Measurements from ENCODE around the gene LZTS2. TPM values are rescaled to one million over a fixed set of nuclear protein-coding genes. Genes with fewer than 3 reads are reported as not detected.

LZTS2 gene
- total and polyA plus RNA-seq, 2 of the 4 experiments (the other 2 are of a cell fraction) = 19.2 to 101 TPM

- no peak for TF ChIP-seq SMC3 (IDR thresholded peaks at IDR 0.05; ENCODE audit: low read depth, low read length)
- TF ChIP-seq POLR2A (IDR thresholded peaks at IDR 0.05; ENCODE audit: low read depth, low read length) = no peak; the same call in 1 of the 2 replicates
Observed at GRCh38 chr10:100986952-100987684, 12.5 kb upstream of the LZTS2 start, which contains the start of the genes MRPL43 and TWNK (continued).

- in situ Hi-C loops (cut with MboI; ENCODE audit: low sequenced_read_pairs) = no loop called here
- DNase-seq = no peak
- Histone ChIP-seq H2AK9ac (replicated peaks; ENCODE audit: low read depth, low read length, poor library complexity) (peak overlapping the region; percentile 98), H4K91ac (ENCODE audit: insufficient read depth, low read depth, low read length) (peak overlapping the region; percentile 45), H2BK15ac (ENCODE audit: low read depth, low read length) (no peak overlapping the region), H3K4ac (ENCODE audit: low read depth, low read length) (peak overlapping the region; percentile 88), H3K18ac (ENCODE audit: low read depth, low read length) (no peak overlapping the region), H4K5ac (ENCODE audit: low read depth, low read length) (peak overlapping the region; percentile 38; the same call in 1 of the 2 replicates), H3K9ac (ENCODE audit: low read depth, low read length) (peak overlapping the region; percentile 70), H2BK5ac (ENCODE audit: low read depth, low read length, poor library complexity, severe bottlenecking) (no peak overlapping the region), H2AK5ac (ENCODE audit: low read depth, low read length) (peak overlapping the region; percentile 57), H3K27me3 (ENCODE audit: control insufficient read depth, insufficient read depth, low read length) (no peaks in the 10 kb centered on the region), H2BK20ac (ENCODE audit: low read depth, low read length) (no peak overlapping the region), H3K23ac (ENCODE audit: low read depth, low read length) (peak overlapping the region; percentile 87), H3K4me2 (ENCODE audit: low read depth, low read length) (peak overlapping the region; percentile 99), H2BK120ac (ENCODE audit: low read depth, low read length) (no peak overlapping the region), H3K9me1 (ENCODE audit: insufficient read depth, low read length) (peaks cover 9% of the 10 kb centered on the region), H4K20me1 (ENCODE audit: insufficient read depth, low read length) (0 out of 2 replicates have a peak, but pooled peaks cover 3% of the 10 kb centered on the region), H3K27ac (ENCODE audit: insufficient read depth, low read length) (peak overlapping the region; percentile 9; the same call in 1 of the 2 replicates), H3K4me1 (ENCODE audit: control insufficient read depth, insufficient read depth, low read length) (peaks cover 8% of the 10 kb centered on the region; the same call in 1 of the 2 replicates), H2AFZ (replicated peaks; ENCODE audit: low read length, poor library complexity) (peak overlapping the region; percentile 99), H3K56ac (ENCODE audit: extremely low read depth, insufficient read depth, low read length) (peak overlapping the region; percentile 66), H3K9me3 (ENCODE audit: control insufficient read depth, insufficient read depth, low read length) (no peaks in the 10 kb centered on the region), H3K14ac (replicated peaks; ENCODE audit: low read depth, low read length) (peak overlapping the region; percentile 82; the same call in 1 of the 2 replicates), H3K79me1 (ENCODE audit: low read depth in 1 of 2, low read length in 2 of 2) (peaks cover 60 to 67% of the 10 kb centered on the region in 2 experiments), H4K8ac (ENCODE audit: low read depth in 2 of 2, low read length in 2 of 2) (peak overlapping the region; percentile 95 to 100), H3K36me3 (ENCODE audit: control insufficient read depth, insufficient read depth, low read length) (peaks cover 31% of the 10 kb centered on the region), H3K4me3 (ENCODE audit: insufficient read depth, low read depth, low read length) (peak overlapping the region; percentile 90)
- POLR2A ChIA-PET (ENCODE audit: unreplicated experiment) = no interaction called here
- ATAC-seq (ENCODE audit: low read depth) = peak; percentile 15
- dilution Hi-C loops (cut with HindIII; ENCODE audit: low sequenced_read_pairs, unreplicated experiment) = no loop called here
- no peak for TF ChIP-seq SMC3 (IDR thresholded peaks at IDR 0.05; ENCODE audit: low read depth, low read length)
- no peak for TF ChIP-seq POLR2A (IDR thresholded peaks at IDR 0.05; ENCODE audit: low read depth, low read length)
- no peak for TF ChIP-seq MAZ (IDR thresholded peaks at IDR 0.05; ENCODE audit: borderline replicate concordance, low read depth, low read length)
- no peak for TF ChIP-seq CHD1 (IDR thresholded peaks at IDR 0.05; ENCODE audit: low read depth, low read length)
- no peak for TF ChIP-seq MAFK (IDR thresholded peaks at IDR 0.05; ENCODE audit: low read depth, low read length)
- no peak for TF ChIP-seq CEBPB (IDR thresholded peaks at IDR 0.05; ENCODE audit: low read depth, low read length)
- TF ChIP-seq ELK1 (IDR thresholded peaks at IDR 0.05; ENCODE audit: borderline replicate concordance, low read depth, low read length) = no peak
- TF ChIP-seq RAD21 (IDR thresholded peaks at IDR 0.05; ENCODE audit: low read length) = no peak
- no peak for TF ChIP-seq RCOR1 (IDR thresholded peaks at IDR 0.05; ENCODE audit: insufficient replicate concordance, low read length)
- no peak for TF ChIP-seq USF2 (IDR thresholded peaks at IDR 0.05; ENCODE audit: low read depth, low read length)
- TF ChIP-seq MXI1 (IDR thresholded peaks at IDR 0.05; ENCODE audit: borderline replicate concordance, low read depth, low read length) = no peak
- no peak for TF ChIP-seq FOS (IDR thresholded peaks at IDR 0.05; ENCODE audit: low read depth, low read length)
- no peak for TF ChIP-seq RFX5 (IDR thresholded peaks at IDR 0.05; ENCODE audit: low read depth, low read length)
- 0% methylated on average over 15 of the region's 15 CpGs; no CpG with 5 or more reads in 1 of the 2 experiments for WGBS, 2 experiments (ENCODE audit: extremely low coverage in 2 of 2, insufficient read length in 1 of 2)
- CTCF ChIA-PET = interaction anchor here (1.5 kb wide), 1 partner anchor 27 kb away, joined by 3 read pairs; no protein-coding TSS in a partner anchor
- BruUV-seq (replicated peaks) = TSS peak; percentile 62
- intact Hi-C loops (cut with micrococcal nuclease) = no loop called here
Observed at GRCh38 chr10:100987685-100988049, 11.9 kb upstream of the LZTS2 start.

Data from IMR-90 (cell line).